ENCODE measurements around the gene BAZ2B. TPM values are rescaled to one million over a fixed set of nuclear protein-coding genes. Genes with fewer than 3 reads are reported as not detected.

BAZ2B gene
- total RNA-seq, 1 experiment from 2014 or later = 47.6 TPM

GRCh38 chr2:159592441-159592840 is 23.9 kb downstream of the BAZ2B start:
- DNase-seq (ENCODE audit: low spot score) = no peak
- H3K9me3 ChIP-seq (ENCODE audit: low read depth, low read length, poor library complexity, severe bottlenecking) = no peaks in the 10 kb centered on the region
- CTCF ChIA-PET = no interaction called here
- H3K27me3 ChIP-seq (replicated peaks; ENCODE audit: insufficient read depth, low read depth, low read length, poor library complexity) = no peaks in the 10 kb centered on the region
- no TSS peak for BruUV-seq (replicated peaks)
- intact Hi-C loops (cut with micrococcal nuclease; ENCODE audit: unreplicated experiment) = no loop called here
- no peak overlapping the region for H3K4me3 ChIP-seq (ENCODE audit: low read depth, low read length, poor library complexity, severe bottlenecking)
- H3K27ac ChIP-seq (ENCODE audit: low read depth, low read length, poor library complexity, severe bottlenecking) = no peak overlapping the region
- TF ChIP-seq EZH2 (IDR thresholded peaks at IDR 0.05; ENCODE audit: borderline replicate concordance, low read depth, low read length, poor library complexity, severe bottlenecking) = no peak
- no peak for TF ChIP-seq CTCF (conservative IDR thresholded peaks at IDR 0.05; ENCODE audit: low read depth, low read length)
- H3K4me1 ChIP-seq (ENCODE audit: insufficient read depth, low read length, poor library complexity, severe bottlenecking) = peaks cover 12% of the 10 kb centered on the region
- POLR2A ChIA-PET (ENCODE audit: low non-redundant PET) = no interaction called here
- no peaks in the 10 kb centered on the region for H3K36me3 ChIP-seq (ENCODE audit: insufficient read depth, low read length, poor library complexity, severe bottlenecking)

- H3K9me3 ChIP-seq (ENCODE audit: low read depth, low read length, poor library complexity, severe bottlenecking) = no peaks in the 10 kb centered on the region
- intact Hi-C loops (cut with micrococcal nuclease; ENCODE audit: unreplicated experiment) = no loop called here
- TF ChIP-seq CTCF (conservative IDR thresholded peaks at IDR 0.05; ENCODE audit: low read depth, low read length) (no peak), EZH2 (IDR thresholded peaks at IDR 0.05; ENCODE audit: borderline replicate concordance, low read depth, low read length, poor library complexity, severe bottlenecking) (no peak)
- H3K27me3 ChIP-seq (replicated peaks; ENCODE audit: insufficient read depth, low read depth, low read length, poor library complexity) = no peaks in the 10 kb centered on the region
- no peak for DNase-seq (ENCODE audit: low spot score)
- no peak overlapping the region for H3K27ac ChIP-seq (ENCODE audit: low read depth, low read length, poor library complexity, severe bottlenecking)
- peaks cover 13% of the 10 kb centered on the region for H3K4me1 ChIP-seq (ENCODE audit: insufficient read depth, low read length, poor library complexity, severe bottlenecking)
- no peak overlapping the region for H3K4me3 ChIP-seq (ENCODE audit: low read depth, low read length, poor library complexity, severe bottlenecking)
- no TSS peak for BruUV-seq (replicated peaks)
- ChIA-PET CTCF (no interaction called here), POLR2A (ENCODE audit: low non-redundant PET) (no interaction called here)
- no peaks in the 10 kb centered on the region for H3K36me3 ChIP-seq (ENCODE audit: insufficient read depth, low read length, poor library complexity, severe bottlenecking)
Measured at GRCh38 chr2:159591221-159591620, 25.1 kb downstream of the BAZ2B start.

GRCh38 chr2:159589286-159589685 is 27.1 kb downstream of the BAZ2B start:
- intact Hi-C loops (cut with micrococcal nuclease; ENCODE audit: unreplicated experiment) = no loop called here
- H3K27ac ChIP-seq (ENCODE audit: low read depth, low read length, poor library complexity, severe bottlenecking) = no peak overlapping the region
- CTCF ChIA-PET = no interaction called here

More at GRCh38 chr2:159589286-159589685, 27.1 kb downstream of the BAZ2B start:
- TF ChIP-seq EZH2 (IDR thresholded peaks at IDR 0.05; ENCODE audit: borderline replicate concordance, low read depth, low read length, poor library complexity, severe bottlenecking) (no peak), CTCF (conservative IDR thresholded peaks at IDR 0.05; ENCODE audit: low read depth, low read length) (no peak)
- POLR2A ChIA-PET (ENCODE audit: low non-redundant PET) = no interaction called here
- Histone ChIP-seq H3K36me3 (ENCODE audit: insufficient read depth, low read length, poor library complexity, severe bottlenecking) (no peaks in the 10 kb centered on the region), H3K27me3 (replicated peaks; ENCODE audit: insufficient read depth, low read depth, low read length, poor library complexity) (no peaks in the 10 kb centered on the region), H3K9me3 (ENCODE audit: low read depth, low read length, poor library complexity, severe bottlenecking) (no peaks in the 10 kb centered on the region), H3K4me1 (ENCODE audit: insufficient read depth, low read length, poor library complexity, severe bottlenecking) (peaks cover 22% of the 10 kb centered on the region), H3K4me3 (ENCODE audit: low read depth, low read length, poor library complexity, severe bottlenecking) (no peak overlapping the region)
- BruUV-seq (replicated peaks) = no TSS peak
- no peak for DNase-seq (ENCODE audit: low spot score)
